Sciatic nerve (tissue), 2 donors: ENCODE data around the gene OR10T2. TPM values are rescaled to one million over a fixed set of nuclear protein-coding genes. Genes with fewer than 3 reads are reported as not detected.
"Not testable (repeated sequence)": the region's sequence is repeated elsewhere in the genome, so short reads cannot be mapped to it uniquely, and the experiment has no call there.

Experiments
- ATAC-seq: fragments of 200-7000 bp; cut with Tn5 transposase; one replicate; pipeline ENCODE4 v1.9.1; 2020; ENCODE audit warnings: mild to moderate bottlenecking, moderate library complexity
- DNase-seq: peaks from one replicate; pipeline ENCODE4 v3.0.0-alpha.2; 2020; ENCODE audit warnings: low spot score
- intact Hi-C: fragments of 100-400 bp; cut with DNase I; formaldehyde crosslinking; loops from one replicate; pipeline ENCODE4 v1.14.2; 2022
- total RNA-seq: library from RNA; stranded (reverse); fragmentation: NEBNext Ultra II Directional; extraction: Animal tissue kit (Norgen Biotek cat#: 25700); gene quantifications from one replicate; pipeline ENCODE4 v1.2.1, GENCODE V29; 2021
- donor health status: DM: no; HTN: no; CAD: no.
- donor health status: DM: no; HTN: no; CAD: no.

OR10T2 gene
- total RNA-seq = not detected

DNA sequence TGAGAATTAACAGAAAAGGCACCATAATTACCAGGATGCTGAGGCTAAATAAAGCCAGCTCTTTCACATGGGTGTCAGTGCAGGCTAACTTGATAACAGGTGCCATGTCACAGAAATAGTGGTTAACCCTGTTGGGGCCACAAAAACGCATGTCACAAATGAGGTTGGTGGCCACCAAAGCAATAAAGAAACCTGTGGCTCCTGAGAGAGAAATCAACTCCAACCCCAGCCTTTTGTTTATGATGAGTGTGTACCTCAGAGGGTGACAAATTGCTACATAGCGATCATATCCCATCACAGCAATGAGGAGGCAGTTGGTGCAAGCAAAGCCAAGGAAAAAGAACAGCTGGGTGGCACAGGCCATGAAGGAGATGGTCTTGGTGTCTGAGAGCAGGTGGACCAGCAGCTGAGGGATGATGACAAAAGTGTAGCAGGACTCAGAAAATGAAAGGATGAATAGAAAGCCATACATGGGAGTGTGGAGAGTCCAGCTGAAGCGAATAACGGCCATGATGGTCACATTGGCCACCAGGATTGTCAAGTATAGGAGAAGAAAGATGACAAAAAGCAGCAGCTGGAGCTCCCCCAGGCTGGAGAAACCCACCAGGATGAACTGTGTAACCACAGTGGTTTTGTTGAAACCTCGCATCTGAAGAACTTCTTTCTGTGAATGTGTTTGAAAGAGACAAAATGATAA is at the start of gene OR10T2:
OR10T2 (minus strand) TSS at position 649 of the 697 bp plus-strand sequence; CDS start at position 649, 0 bp downstream.
- ATAC-seq (no peak), DNase-seq (no peak)
- intact Hi-C loops = no loop called here

GRCh38 chr1:158445376-158445775 is 46.1 kb upstream of the OR10T2 start:
- no peak for DNase-seq
- ATAC-seq = no peak
- intact Hi-C loops = no loop called here

GRCh38 chr1:158434741-158435140 is 35.5 kb upstream of the OR10T2 start:
- intact Hi-C loops = no loop called here
- DNase-seq (no peak), ATAC-seq (no peak)

DNA sequence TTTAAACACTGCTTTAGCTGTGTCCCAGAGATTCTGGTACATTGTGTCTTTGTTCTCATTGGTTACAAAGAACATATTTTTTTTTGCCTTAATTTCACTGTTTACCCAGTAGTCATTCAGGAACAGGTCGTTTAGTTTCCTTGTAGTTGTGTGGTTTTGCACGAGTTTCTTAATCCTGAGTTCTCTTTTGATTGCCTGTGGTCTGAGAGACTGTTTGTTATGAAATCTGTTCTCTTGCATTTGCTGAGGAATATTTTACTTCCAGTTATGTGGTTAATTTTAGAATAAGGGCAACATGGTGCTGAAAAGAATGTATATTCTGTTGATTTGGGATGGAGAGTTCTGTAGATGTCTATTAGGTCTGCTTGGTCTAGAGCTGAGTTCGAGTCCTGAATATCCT is 30.9 kb upstream of the OR10T2 start:
- intact Hi-C loops, DNase-seq, ATAC-seq: not testable (repeated sequence)

- intact Hi-C loops = no loop called here
- DNase-seq (no peak), ATAC-seq (no peak)
These were observed 26.9 kb upstream of the OR10T2 start, which contains the start of gene OR10K2 for GRCh38 chr1:158426137-158426536. Gene OR10K2 (minus strand): TSS chr1:158426237. CDS start chr1:158420866, 5,371 bp downstream.

DNA sequence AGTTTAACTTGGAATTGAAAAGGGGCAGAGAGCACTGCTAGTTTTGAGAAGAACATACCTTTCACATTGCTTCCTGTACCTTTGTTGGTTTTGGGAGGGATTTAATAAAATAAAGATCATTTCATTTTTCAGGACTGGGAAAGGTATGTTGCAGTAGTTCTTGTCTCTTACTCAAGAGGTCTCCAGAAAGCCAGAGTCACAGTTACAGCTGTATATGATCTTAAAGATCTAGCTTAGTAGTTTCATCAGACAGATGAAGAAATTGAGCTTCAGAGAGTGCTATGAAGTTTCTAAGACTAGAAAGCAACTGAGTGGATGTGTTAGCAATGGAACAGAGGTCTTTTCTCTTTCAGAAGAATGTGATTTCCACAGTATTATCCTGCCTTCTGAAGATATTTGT is 25.8 kb upstream of the OR10T2 start:
- intact Hi-C loops = no loop called here
- ATAC-seq = no peak
- no peak for DNase-seq

DNA sequence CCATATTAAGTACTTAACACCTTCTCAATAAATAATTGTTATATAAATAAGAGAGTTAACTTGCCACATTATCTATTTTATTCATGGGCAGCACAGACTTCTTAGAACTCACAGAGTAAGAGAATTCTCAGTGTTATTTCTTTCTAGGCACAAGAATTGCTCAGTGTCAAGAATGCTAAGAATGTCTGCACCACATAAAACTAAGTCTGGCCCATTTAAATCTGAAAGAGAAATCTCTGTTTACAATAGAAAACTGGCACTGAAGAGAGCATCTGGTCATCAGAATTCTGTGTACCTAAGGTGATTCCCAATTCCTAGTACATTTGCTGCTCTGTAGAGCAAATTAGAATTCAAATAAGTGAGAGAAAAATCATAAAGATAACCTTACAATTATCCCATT is 22.9 kb upstream of the OR10T2 start:
- DNase-seq (no peak), ATAC-seq (no peak)
- intact Hi-C loops = no loop called here

DNA sequence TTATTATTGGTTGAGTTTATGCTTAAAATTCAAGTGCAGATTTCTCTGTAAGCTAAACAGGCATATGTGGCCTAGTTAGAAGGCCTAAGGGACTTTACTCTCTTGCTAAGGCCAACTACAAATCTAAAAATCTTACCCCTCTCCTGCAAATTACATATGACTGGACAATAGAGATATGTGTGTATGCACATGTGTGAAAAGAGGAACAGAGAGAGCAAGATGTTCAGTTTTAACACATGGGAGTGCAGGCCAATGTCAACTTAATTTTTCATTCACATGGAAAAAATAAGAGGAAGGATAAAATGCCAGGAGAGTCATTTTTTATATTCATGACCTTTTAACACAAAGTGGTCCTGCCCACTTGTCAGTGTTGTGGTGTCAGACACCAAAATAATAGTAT is 18.3 kb upstream of the OR10T2 start:
- intact Hi-C loops = no loop called here
- no peak for DNase-seq
- ATAC-seq = no peak

DNA sequence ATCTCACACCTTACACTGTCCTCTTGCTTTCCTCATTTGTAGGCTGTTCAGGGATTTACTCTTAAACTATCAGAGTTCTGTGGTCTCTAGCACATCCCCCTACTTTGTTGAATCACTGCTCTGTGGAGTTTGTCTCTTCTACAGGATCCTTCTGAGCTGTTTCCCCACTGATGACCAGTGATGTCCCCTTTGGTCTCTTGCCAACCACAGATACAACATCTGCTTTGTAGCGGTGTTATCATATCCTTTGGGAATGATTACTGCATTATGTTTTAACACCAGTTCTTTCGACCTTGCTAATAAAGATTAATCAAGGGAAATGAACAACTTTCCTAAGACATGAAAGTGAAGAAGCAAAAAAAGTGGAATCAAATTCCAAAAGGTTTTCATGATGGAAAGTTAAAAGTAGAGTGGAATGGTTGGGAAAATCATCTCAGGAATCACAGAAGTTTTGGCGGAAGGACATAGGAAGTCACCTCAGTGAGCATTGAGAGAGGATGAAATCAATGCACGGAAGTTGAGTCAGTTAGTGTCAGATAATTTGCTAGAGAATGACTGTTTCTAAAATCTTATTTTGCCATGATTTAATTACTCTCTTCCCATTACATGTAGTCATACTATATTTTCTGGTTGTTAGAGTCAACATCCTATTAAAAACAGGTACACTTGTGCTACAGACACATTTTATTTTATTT is 15.5 kb upstream of the OR10T2 start:
- DNase-seq (no peak), ATAC-seq (no peak)
- intact Hi-C loops = no loop called here

DNA sequence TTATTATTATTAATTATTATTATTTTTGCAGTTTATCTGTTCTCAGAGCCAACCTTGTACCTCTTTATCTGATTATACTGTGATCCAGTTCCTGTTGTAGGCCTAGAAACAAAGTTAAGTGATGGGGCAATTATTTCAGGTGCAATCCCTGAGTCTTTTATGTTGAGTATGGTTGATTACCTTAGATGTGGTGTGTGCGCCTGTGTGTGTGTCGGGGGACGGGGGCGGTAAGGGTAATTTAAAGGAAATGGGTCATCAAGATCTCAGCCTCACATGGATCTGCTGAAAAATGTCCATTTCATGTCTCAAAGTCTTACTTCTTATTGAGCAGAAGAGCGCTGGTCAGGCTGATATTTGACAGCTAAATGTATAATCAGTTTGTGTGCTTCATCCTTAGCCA is 7.8 kb upstream of the OR10T2 start:
- ATAC-seq = no peak
- no peak for DNase-seq

GRCh38 chr1:158400871-158401270 is 1.6 kb upstream of the OR10T2 start:
- ATAC-seq = no peak
- DNase-seq = no peak
- intact Hi-C loops = no loop called here

More for the DNA sequence above, 7.8 kb upstream of the OR10T2 start:
- intact Hi-C loops = no loop called here

- ATAC-seq (no peak), DNase-seq (no peak)
- intact Hi-C loops = no loop called here
These were observed 2.6 kb downstream of the OR10T2 start for GRCh38 chr1:158396646-158397045.

DNA sequence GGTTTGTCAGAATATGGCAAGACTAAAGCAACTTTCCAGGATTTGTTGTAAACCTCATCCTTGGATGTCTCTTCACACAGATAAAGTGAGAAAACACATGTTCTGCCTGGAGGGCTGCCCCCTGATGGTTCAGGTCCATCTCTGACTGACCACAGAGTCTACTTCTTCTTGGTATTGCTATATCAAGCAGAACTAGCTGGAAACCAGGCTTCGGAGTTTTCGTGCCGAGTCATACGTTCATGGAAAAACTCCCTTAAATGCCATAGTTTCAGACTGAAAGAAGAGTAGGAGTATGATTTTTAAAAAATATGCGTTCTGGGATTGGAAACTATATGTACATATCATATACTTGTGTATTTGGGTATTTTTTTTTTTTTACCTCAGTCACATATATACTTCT is 5.8 kb downstream of the OR10T2 start:
- no peak for ATAC-seq
- DNase-seq = no peak

GRCh38 chr1:158391099-158391498 is 8.2 kb downstream of the OR10T2 start:
- no peak for DNase-seq
- intact Hi-C loops = no loop called here
- peak; percentile 81 for ATAC-seq

More for the DNA sequence above, 5.8 kb downstream of the OR10T2 start:
- intact Hi-C loops = no loop called here

DNA sequence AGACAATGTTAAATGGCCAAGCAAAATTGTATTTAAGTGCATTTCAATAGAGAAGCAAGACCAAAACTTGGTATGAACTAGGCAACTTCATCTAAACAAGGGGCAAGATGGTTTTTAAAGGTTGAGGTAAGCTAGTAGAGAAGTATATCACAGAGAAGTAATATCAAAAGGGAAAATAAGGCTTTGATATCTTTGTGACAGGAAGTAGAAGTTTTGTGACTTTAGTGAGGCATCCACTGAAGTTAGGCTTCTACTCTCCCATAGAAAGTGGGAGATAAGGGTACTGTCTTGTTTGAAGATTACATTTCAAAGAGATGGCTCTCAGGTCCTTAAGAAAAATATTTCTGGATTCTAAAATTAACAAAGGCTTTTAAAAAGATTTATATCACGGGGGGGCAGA is 8.9 kb downstream of the OR10T2 start:
- ATAC-seq (no peak), DNase-seq (no peak)
- intact Hi-C loops = no loop called here

DNA sequence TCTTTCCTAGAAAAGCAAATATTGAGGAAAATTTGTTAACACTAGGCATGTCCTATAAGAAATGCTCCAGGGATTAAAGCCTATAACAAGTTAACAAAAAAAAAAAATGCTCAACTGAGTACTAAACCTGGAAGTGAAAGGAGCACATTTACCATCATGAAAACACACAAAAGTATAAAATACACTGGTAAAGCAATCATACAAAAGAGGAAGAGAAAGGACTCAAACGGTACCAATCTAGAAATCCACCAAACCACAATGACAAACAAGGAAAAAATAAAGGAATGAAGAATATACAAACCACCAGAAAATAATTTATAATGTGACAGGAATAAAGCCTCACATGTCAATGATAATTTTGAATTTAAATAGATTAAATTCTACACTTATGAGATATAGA is 24.4 kb downstream of the OR10T2 start:
- intact Hi-C loops = no loop called here
- DNase-seq (no peak), ATAC-seq (no peak)

- ATAC-seq, intact Hi-C loops, DNase-seq: not testable (repeated sequence)
These were observed 25.2 kb downstream of the OR10T2 start for GRCh38 chr1:158374101-158374500.

GRCh38 chr1:158371188-158371953 is 27.9 kb downstream of the OR10T2 start:
- no peak for ATAC-seq
- DNase-seq = no peak
- intact Hi-C loops = no loop called here

DNA sequence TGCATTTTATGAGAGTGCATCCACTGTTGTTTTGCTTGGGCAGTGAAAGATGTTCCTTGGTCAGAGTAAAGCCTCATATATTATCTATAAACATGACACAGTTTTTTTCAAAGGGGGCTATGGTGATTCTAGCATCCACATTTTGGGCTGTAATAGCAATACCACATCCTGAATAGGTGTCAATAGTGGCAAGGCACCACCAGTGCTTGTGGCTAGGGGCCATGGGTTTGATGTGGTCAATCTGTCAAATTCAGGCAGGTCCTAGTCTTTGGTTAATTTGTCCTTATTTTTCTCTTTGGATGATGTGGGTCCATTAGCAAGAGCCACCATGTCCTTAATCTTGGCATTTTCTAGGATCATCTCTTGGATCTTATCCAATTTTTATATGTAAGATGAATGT is 32.5 kb downstream of the OR10T2 start:
- intact Hi-C loops = no loop called here
- ATAC-seq (no peak), DNase-seq (no peak)

DNA sequence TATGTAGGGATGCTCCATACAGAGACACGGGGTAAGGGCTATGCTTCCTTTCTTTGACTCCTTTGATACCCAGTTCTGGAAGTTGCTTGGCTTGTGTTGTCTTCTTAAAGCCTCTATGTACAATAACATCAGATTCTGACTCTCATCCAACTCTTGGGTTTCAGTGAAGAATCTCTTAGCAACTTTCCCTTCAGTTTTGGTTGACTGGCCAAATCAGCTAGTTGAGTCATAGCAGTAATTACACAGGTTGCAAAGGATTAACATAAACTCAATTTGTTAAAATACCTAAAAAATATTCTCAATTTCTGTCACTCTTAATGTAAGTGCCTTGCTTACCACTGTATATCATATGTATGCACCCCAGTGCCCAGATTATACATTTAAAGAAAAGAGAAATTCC is 36.3 kb downstream of the OR10T2 start:
- intact Hi-C loops = no loop called here
- DNase-seq (no peak), ATAC-seq (no peak)
